ENCODE data around the gene ARHGAP42. TPM values are rescaled to one million over a fixed set of nuclear protein-coding genes. Genes with fewer than 3 reads are reported as not detected.

The ARHGAP42 gene
- total RNA-seq, 1 experiment from 2014 or later, result 39.1 TPM

GRCh38 chr11:100730266-100730665 is 43.2 kb downstream of the ARHGAP42 start:
- Histone ChIP-seq H3K23ac (ENCODE audit: insufficient read length, low read depth, low read length) (no peak overlapping the region), H3K23me2 (ENCODE audit: insufficient read length, low read depth, low read length, poor library complexity, severe bottlenecking) (no peaks in the 10 kb centered on the region), H2BK12ac (ENCODE audit: insufficient read length, low read depth, low read length) (no peak overlapping the region), H3K9ac (ENCODE audit: extremely low read depth, insufficient read length, low read length) (no peak overlapping the region), H3K4ac (ENCODE audit: low read depth, low read length) (no peak overlapping the region), H3K79me1 (ENCODE audit: insufficient read depth, low read depth, low read length, poor library complexity, severe bottlenecking) (no peaks in the 10 kb centered on the region), H3K9me3 (ENCODE audit: control insufficient read depth, low read depth, low read length) (no peaks in the 10 kb centered on the region), H3K56ac (ENCODE audit: insufficient read length, low read depth, low read length) (no peak overlapping the region), H2AK5ac (ENCODE audit: insufficient read length, low read length) (no peak overlapping the region), H3K4me2 (ENCODE audit: insufficient read depth, insufficient read length, low read length) (no peak overlapping the region), H4K20me1 (ENCODE audit: control insufficient read depth, insufficient read depth, insufficient read length) (no peaks in the 10 kb centered on the region), H3T11ph (ENCODE audit: low read length) (no peak overlapping the region), H3K18ac (ENCODE audit: insufficient read length, low read depth, low read length) (no peak overlapping the region), H4K8ac (replicated peaks; ENCODE audit: insufficient read length, low read depth, low read length) (no peak overlapping the region), H3K14ac (ENCODE audit: insufficient read depth, low read length) (no peak overlapping the region), H3K27me3 (ENCODE audit: insufficient read depth, low read length) (no peaks in the 10 kb centered on the region), H4K91ac (ENCODE audit: insufficient read length, low read depth, low read length) (no peak overlapping the region), H2BK120ac (ENCODE audit: low read depth, low read length, poor library complexity, severe bottlenecking) (no peak overlapping the region), H2BK15ac (ENCODE audit: low read depth, low read length) (no peak overlapping the region), H4K5ac (ENCODE audit: insufficient read length, low read depth, low read length) (no peak overlapping the region), H3K4me1 (ENCODE audit: insufficient read depth, low read length) (peaks cover 13% of the 10 kb centered on the region), H2AFZ (ENCODE audit: low read length) (no peak overlapping the region), H2BK20ac (ENCODE audit: low read depth, low read length, poor library complexity, severe bottlenecking) (no peak overlapping the region), H3K79me2 (ENCODE audit: insufficient read depth, low read length) (no peaks in the 10 kb centered on the region; the same call in 1 of the 2 replicates), H2BK5ac (ENCODE audit: insufficient read length, low read length) (no peak overlapping the region), H3K27ac (ENCODE audit: insufficient read length, low read depth, low read length) (no peak overlapping the region)
- DNase-seq, result no peak
- Mint-ChIP-seq H3K36me3 (ENCODE audit: insufficient read depth in 1 of 3, low read depth in 3 of 3) (peaks cover 0 to 2% (median 0%) of the 10 kb centered on the region in 3 experiments; a peak in 1 of 7 replicates), H3K4me3 (no peak overlapping the region), H3K27me3 (ENCODE audit: low read depth) (no peaks in the 10 kb centered on the region), H3K27ac (peak overlapping the region in 2 of 3 experiments; percentile 84 to 96; a peak in 4 of 7 replicates), H3K4me1 (peaks cover 54 to 57% of the 10 kb centered on the region in 2 experiments), H3K9me3 (no peaks in the 10 kb centered on the region)
- TF ChIP-seq, protein P1, sequence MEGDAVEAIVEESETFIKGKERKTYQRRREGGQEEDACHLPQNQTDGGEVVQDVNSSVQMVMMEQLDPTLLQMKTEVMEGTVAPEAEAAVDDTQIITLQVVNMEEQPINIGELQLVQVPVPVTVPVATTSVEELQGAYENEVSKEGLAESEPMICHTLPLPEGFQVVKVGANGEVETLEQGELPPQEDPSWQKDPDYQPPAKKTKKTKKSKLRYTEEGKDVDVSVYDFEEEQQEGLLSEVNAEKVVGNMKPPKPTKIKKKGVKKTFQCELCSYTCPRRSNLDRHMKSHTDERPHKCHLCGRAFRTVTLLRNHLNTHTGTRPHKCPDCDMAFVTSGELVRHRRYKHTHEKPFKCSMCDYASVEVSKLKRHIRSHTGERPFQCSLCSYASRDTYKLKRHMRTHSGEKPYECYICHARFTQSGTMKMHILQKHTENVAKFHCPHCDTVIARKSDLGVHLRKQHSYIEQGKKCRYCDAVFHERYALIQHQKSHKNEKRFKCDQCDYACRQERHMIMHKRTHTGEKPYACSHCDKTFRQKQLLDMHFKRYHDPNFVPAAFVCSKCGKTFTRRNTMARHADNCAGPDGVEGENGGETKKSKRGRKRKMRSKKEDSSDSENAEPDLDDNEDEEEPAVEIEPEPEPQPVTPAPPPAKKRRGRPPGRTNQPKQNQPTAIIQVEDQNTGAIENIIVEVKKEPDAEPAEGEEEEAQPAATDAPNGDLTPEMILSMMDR (conservative IDR thresholded peaks at IDR 0.05), result no peak
- no CpG with 5 or more reads among the region's 3 CpGs for WGBS (ENCODE audit: extremely low coverage, insufficient read length, low lambda C conversion rate)

Measured in H9 (cell line).